Islet of Langerhans (tissue), 1 donor: ENCODE results near the gene TST.
"Not testable (repeated sequence)": the region's sequence is repeated elsewhere in the genome, so short reads cannot be mapped to it uniquely, and the experiment has no call there.

Experiments used
- FAIRE-seq: peaks from one replicate; lab custom pipeline; 2011; peaks lifted over from hg19 to GRCh38; lab: Jason Lieb, UNC

TST gene

GRCh38 chr22:37014415-37014806, 4.8 kb downstream of the TST start:
- no peak for FAIRE-seq

- FAIRE-seq = no peak
Measured at GRCh38 chr22:37012956-37013355, 6.3 kb downstream of the TST start.

DNA sequence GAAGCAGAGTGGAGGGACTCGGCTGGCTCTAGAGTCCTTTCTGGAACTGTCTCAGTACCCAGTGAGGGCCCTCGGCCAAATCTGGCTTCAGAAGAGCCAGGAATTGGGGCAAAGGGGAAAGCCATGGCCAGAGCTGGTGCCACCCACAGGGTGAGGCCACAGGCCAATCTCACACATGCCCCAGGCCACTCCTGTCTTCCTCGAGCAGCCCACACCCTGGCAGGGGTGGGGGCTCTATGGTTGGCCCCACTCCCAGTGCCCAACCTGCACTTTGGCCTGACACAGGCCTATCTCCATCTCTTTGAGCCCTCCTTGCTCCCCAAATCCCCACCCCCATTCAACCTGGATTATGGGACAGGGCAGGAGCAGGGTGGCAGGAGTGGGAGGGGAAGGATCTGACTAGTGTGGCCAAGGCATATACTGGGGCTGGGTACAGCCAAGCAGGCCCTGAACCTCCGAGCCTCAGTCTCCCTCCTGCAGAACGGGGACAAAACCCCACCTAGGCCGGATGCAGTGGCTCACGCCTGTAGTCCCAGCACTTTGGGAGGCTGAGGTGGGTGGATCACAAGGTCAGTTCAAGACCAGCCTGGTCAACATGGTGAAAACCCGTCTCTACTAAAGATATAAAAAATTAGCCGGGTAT, 6.9 kb downstream of the TST start:
- FAIRE-seq = no peak

DNA sequence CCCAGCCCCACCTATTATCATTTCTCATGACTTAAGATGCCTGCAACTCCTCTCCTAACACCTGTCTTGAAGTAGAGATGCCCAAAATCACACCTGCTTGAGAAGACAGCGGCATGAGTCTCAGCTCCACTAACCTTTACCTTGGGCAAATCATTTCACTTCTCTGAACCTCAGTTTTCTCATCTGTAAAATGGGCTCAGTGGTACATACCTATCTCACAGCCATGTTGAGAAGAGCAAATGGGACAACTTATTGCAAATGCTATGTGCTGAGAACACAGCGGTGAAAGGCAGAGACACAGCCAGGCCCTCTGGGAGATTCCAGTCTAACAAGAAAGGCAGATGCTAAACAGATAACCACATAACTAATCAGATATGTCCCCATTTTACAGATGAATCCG, 7.8 kb downstream of the TST start:
- FAIRE-seq = no peak

DNA sequence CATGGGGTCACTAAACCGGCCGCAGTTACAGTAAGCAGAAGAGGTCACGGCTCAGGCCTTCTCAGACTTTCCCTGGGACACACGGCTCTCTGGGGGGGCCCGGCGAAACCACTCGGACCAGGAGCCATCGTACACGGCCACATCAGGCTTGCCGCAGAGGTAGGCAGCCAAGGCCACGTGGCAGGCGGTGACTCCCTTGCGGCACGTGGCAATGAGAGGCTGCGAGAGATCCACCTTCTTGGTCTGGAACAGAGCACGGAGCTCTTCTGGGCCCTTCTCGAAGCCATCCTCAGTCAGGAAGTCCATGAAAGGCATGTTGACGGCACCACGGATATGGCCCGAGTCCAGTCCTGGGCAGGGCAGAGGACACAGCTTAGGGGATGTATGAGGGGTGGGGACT, 8.3 kb downstream of the TST start:
- FAIRE-seq = no peak

DNA sequence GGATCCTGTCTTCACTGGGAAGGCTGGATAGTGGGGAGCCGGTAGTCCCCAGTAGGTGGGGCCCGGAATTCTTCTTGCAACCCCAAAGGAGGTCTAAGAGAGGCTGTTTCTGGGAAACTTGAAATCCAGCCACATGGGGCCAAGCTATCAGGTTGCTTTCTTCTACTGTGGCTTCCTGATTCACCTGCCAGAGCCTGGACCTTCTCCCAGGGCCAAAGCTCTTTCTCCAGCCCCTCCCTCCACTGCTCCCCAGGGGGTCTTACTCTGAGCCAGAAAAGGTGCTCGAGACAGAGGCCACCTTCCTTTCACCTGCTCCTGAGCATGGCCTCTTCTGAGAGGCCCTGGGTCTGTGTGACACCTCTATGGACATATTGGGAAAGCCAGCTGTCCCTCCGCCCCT, 9.1 kb downstream of the TST start:
- no peak for FAIRE-seq

GRCh38 chr22:37009490-37009889, 9.8 kb downstream of the TST start:
- no peak for FAIRE-seq

DNA sequence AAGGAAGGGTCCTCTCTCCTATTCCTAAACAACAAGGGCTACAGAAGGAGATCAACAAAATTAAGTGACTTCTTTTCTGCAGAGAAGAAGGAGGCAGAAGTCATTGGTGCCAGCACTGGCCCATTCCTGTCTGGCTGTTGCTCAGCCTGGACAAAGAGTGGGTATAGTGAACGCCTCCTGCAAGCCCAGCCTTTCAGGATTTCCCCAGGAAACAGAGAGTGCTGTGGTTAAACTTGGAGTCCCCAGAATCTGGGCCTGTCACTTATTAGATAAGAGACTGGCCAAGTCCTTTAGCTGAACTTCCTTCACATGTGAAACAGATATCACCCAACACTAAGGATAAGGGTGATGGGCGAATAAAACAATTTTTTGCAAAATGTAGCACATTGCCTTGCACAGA, 10.9 kb downstream of the TST start:
- no peak for FAIRE-seq

DNA sequence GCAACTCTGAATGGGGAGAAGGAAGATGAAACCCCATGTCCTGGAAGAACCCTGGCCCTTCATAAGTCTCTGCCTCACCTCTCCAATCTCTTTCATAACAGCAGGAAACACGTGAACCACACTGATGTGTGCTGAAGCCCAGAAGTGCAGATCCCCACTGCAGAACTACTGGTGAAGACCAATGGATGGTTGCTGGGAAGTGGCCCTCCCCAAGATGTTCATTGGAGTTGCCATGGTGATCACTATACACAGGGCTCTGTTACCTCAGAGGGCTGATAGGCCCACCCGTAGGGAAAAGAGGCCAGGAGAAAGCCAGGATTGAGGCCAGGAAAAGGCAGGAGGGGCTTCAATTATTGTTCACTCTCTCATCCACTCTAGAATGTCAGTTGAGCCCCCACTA, 11.6 kb downstream of the TST start:
- no peak for FAIRE-seq

- no peak for FAIRE-seq
Measured at GRCh38 chr22:37002633-37003032, 16.6 kb downstream of the TST start.

DNA sequence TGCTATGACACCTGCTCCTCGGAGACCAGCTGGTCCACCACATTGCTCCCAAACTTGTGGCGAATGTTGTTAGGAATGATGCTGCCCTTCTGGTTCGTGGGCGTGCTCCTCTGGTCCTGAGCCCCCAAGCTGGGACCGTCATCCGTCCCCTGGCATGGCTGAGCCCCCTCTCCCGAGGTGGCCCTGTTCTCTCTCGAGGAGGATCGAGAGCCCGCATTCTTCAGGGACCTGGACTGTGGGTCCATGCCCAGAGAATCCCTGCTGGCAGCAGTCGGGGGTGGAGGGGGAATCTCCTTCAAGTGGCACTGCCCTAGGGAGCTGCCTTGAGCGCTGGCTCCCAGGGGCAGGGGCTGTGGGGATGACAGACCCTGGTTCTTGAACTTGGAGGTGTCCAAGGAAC, 17.4 kb downstream of the TST start:
- no peak for FAIRE-seq

DNA sequence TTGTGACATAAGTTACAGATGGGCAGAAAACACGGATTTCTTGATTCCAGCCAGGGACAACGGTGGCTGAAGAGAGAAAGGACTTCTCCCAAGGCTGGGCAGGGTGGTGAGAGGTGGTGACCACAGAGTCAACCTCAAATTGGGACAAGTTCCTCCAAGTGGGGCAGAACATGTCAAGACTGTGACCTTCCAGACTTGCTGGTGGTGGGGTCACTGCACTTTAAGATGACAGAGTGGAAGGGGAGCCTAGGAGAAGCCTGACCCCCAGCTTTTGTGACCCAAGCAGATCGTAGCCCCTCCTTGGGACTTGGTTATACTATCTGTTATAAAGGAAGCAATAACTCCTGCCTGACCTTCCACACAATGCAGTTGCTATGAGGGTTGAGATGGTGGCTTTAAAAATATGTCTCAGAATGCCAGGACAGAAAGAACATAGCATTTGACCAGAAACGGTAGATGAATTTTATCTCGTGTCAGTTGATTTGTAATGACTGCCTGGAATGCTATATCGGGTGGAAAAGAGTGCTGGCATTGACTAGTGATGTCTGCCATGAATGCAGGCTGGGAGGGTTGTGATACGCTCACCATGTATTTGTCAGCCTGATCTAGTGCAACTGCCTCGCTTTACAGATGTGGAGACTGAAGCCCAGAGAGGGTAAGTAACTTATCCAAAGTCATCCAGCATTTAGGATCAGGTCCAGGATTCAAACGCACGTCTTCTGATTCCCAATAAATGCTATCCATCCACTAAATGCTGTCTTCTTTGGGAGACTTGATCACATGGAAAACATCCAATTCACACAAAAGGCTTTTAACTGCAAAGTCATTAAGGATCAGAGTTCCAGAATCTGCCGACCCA, 18.3 kb downstream of the TST start:
- no peak for FAIRE-seq

GRCh38 chr22:36999463-36999862, 19.8 kb downstream of the TST start:
- FAIRE-seq = no peak

DNA sequence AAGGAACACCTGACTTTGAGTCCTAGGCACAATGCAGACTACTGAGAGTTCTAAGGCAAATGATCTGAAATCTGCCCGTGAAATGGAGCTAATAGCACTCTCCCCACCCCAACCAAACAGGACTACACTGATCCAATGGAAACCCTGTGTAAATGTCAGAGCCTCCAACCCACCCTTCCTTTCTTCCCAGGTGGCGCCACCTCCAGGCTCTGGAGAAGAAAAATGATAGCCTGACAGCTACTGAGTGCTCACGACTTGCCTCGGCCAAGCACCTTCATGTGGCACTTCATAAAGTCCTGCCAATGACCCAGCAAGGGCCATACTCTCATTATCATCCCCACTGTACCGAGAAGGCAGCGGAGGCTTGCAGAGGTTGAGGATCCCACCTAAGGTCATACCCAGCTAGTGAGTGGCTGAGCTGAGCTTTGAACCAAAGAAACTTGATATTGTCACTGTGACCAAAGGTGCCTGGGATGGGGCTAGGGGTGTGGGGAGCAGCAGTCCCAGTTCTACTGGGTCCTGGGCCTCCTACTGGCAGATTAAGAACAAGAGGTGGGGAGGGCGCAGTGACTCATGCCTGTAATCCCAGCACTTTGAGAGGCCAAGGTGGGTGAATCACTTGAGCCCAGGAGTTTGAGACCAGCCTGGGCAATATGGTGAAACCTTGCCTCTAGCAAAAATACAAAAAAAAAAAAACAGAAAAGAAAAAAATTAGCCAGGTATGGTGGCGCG, 20.5 kb downstream of the TST start:
- FAIRE-seq = no peak

DNA sequence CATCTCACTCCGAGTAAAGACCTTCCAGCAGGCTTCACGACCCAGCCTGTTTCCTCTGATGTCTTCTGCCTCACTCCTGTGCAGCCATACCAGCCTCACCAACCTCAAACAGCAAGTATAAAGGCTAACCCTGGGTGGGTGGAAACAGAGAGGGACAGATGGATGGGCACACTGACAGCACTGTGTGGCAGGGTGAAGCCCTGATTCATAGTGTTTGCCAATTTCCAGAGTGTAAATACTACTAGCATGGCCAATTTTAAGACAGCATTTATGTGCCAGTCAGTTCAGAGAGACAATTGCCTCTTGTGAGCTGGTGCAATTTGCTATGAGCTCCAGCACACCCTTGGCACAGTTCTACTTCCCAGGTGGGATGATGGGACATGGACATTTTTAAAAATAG, 21.5 kb downstream of the TST start:
- no peak for FAIRE-seq

GRCh38 chr22:36991206-36991605, 28.0 kb downstream of the TST start:
- FAIRE-seq = no peak

- FAIRE-seq = no peak
Measured at GRCh38 chr22:36990457-36990856, 28.8 kb downstream of the TST start.

DNA sequence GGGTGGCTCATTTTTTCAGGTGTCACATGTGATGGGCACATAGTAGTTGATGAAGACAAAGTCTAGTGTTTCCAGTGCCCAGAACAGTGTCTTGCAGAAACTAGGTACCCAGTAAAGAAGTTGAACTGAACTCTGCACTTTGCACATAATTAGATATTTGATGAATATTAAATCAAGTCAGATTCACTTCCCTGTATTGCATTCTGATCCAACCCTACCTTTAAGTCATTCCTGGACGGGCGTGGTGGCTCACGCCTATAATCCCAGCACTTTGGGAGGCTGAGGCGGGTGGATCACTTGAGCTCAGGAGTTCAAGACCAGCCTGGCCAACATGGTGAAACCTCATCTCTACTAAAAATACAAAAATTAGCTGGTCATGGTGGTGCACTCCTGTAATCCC, 30.2 kb downstream of the TST start:
- not testable (repeated sequence) for FAIRE-seq

GRCh38 chr22:36988075-36988832, 31.0 kb downstream of the TST start:
- no peak for FAIRE-seq

- no peak for FAIRE-seq
Measured at GRCh38 chr22:36986242-36986821, 32.9 kb downstream of the TST start.

GRCh38 chr22:36985211-36985889, 33.9 kb downstream of the TST start:
- no peak for FAIRE-seq

DNA sequence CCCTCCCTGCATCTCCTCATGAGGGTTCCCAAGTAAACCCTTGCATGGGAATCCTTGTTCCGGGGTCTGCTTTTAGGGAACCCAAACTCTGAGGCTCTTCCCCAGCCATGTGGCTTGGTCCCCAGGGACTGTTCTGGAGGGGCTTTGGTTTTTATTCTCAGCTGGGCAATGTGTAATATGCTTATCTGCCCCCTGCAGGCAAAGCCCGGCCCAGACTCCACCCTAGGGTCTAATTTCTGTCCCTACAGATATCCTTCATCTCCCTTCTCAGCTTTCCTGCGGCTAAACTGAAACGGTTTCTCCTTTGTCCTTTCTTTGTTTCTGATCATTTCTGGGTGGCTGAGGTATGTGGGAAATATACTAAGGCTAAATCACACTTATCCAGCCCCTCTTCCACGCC, 37.1 kb downstream of the TST start:
- no peak for FAIRE-seq
